AG04450 (cell line): ENCODE results near the gene NEDD4L. TPM values are rescaled to one million over a fixed set of nuclear protein-coding genes. Genes with fewer than 3 reads are reported as not detected.

Experiments
- CTCF ChIA-PET: fragments of 300-600, 350-600 bp; formaldehyde crosslinking; extraction: SDS; loops from one replicate; lab custom pipeline; 2022; ENCODE audit warnings: antibody characterized with exemption, inconsistent platforms; lab: Charles Lee
- POLR2A ChIA-PET: fragments of 350-600 bp; formaldehyde crosslinking; extraction: SDS; loops from one replicate; lab custom pipeline; 2021; ENCODE audit warnings: antibody characterized with exemption, inconsistent platforms; lab: Yijun Ruan, JAX
- DNase-seq: peaks from one replicate; pipeline ENCODE4 v3.0.0-alpha.2; 2011; ENCODE audit warnings: low read depth, low spot score
- H3K27ac ChIP-seq: one replicate; pipeline ENCODE4 v1.5.1; 2012; ENCODE audit warnings: low read depth, low read length, control low read depth
- H3K27me3 ChIP-seq: one replicate; pipeline ENCODE4 v1.6.0; 2012; ENCODE audit warnings: low read length; ENCODE audit not compliant: control insufficient read depth, insufficient read depth
- H3K4me3 ChIP-seq: 2 replicates; pipeline ENCODE4 v1.5.1; 2011; ENCODE audit warnings: mild to moderate bottlenecking, low read depth, low read length, control low read depth
- H3K9me3 ChIP-seq: 2 replicates; pipeline ENCODE4 v1.5.1; 2012; ENCODE audit warnings: low read length; ENCODE audit not compliant: control insufficient read depth, insufficient read depth
- CTCF ChIP-seq: IDR thresholded peaks from 2 replicates; pipeline ENCODE4 v1.5.1; 2011; ENCODE audit warnings: low read depth, low read length, control low read depth, inconsistent platforms
- polyA plus RNA-seq: library from polyadenylated mRNA; depleted of rRNA; stranded (reverse); fragments of >200 nt; gene quantifications from 2 replicates; pipeline ENCODE4 v1.2.3, GENCODE V29; 2011

The NEDD4L gene
- polyA plus RNA-seq, 1 experiment: 15.0 TPM

DNA sequence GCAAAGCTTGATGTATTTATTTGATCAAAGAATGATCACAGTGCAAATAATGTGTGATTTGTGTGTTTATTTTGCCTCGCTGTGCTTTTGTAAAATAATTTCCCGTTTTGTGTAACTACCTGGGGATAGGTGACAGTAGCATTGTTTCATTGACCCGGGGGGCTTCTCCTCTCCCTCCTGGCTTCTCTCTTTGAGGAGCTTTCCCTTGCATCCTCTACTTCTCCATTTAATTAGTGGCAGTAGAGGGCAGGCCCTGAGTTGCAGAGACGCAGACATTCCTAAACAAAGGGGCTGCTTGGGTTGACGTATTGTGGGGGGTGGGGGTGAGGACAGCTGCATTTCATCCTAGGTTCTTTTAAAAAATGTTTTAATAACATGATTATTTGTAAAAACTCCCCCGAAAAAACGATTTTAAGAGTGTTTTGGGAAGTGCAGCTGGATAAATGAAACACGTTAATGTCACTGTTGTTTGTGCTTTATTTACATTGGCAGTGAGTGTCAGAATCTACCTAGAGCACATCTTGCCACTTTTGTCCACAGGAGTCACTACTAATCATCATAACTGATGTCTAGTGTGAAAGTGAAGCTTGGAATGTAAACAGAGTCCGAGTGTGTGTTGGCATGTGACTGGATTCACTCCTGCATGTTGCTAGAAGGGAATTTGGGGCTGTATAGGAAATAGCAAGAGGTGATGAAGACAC, 2.2 kb downstream of the NEDD4L start:
- ChIA-PET CTCF (interaction anchor here (1.1 to 3.0 kb wide), 3 partner anchors 76 to 164 kb away, joined by 3 to 20 read pairs (median 4); no protein-coding TSS in a partner anchor), POLR2A (interaction anchor here (1.2 kb wide), 1 partner anchor 8 kb away, joined by 10 read pairs; no protein-coding TSS in a partner anchor)
- Histone ChIP-seq H3K27me3 (peaks cover 5% of the 10 kb centered on the region), H3K9me3 (peaks cover 4% of the 10 kb centered on the region; the same call in 1 of the 2 replicates), H3K4me3 (peak overlapping the region; percentile 78), H3K27ac (no peak overlapping the region)
- no peak for TF ChIP-seq CTCF
- no peak for DNase-seq

GRCh38 chr18:58046794-58047555, 2.9 kb downstream of the NEDD4L start:
- no peak for DNase-seq
- ChIA-PET CTCF (interaction anchor here (1.1 to 3.0 kb wide), 4 partner anchors 75 to 165 kb away, joined by 3 to 20 read pairs (median 5); no protein-coding TSS in a partner anchor), POLR2A (interaction anchor here (1.2 kb wide), 1 partner anchor 8 kb away, joined by 10 read pairs; no protein-coding TSS in a partner anchor)
- H3K9me3 ChIP-seq: peaks cover 4% of the 10 kb centered on the region; the same call in 1 of the 2 replicates
- peaks cover 5% of the 10 kb centered on the region for H3K27me3 ChIP-seq
- no peak for TF ChIP-seq CTCF
- no peak overlapping the region; the same call in 1 of the 2 replicates for H3K4me3 ChIP-seq
- H3K27ac ChIP-seq: no peak overlapping the region

GRCh38 chr18:58047556-58047882, 3.5 kb downstream of the NEDD4L start:
- H3K27ac ChIP-seq: no peak overlapping the region
- H3K4me3 ChIP-seq: no peak overlapping the region
- DNase-seq: no peak
- no peak for TF ChIP-seq CTCF
- ChIA-PET POLR2A (no interaction called here), CTCF (interaction anchor here (1.7 kb wide), 1 partner anchor 74 kb away, joined by 6 read pairs; no protein-coding TSS in a partner anchor)
- peaks cover 5% of the 10 kb centered on the region for H3K27me3 ChIP-seq
- peaks cover 4% of the 10 kb centered on the region; the same call in 1 of the 2 replicates for H3K9me3 ChIP-seq

DNA sequence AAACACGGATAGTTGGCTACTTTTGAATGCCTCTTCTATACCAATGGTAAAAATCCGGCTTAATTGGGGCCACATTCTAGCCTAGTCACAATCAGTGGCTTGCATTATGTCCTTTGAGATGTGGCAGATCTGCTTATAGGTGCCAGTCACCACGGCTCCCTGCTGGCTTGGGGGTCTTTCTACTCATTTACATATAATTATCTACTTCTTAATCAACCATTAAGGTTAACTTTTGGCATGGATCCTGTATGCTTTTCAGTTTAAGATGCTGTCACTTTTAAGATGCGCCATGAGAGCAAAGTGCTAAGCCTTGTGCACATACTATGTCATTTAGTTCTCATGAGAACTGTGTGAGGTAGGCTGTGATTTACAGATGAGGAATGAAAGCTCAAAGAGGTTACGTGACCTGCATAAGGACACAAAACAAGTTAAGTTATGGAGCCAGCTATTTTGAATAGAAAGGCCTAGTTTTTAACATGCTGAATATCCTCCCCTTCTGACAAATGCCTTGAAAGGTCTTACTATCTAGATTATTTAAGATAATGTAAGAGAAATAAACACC, 4.1 kb downstream of the NEDD4L start:
- ChIA-PET POLR2A (no interaction called here), CTCF (interaction anchor here (1.7 kb wide), 1 partner anchor 74 kb away, joined by 6 read pairs; no protein-coding TSS in a partner anchor)
- DNase-seq: no peak
- TF ChIP-seq CTCF: no peak
- Histone ChIP-seq H3K27ac (no peak overlapping the region), H3K4me3 (no peak overlapping the region), H3K27me3 (peaks cover 5% of the 10 kb centered on the region), H3K9me3 (peaks cover 4% of the 10 kb centered on the region; the same call in 1 of the 2 replicates)
